C4-2B (cell line): ENCODE data around the gene TTC34.

Experiments
- H3K27ac ChIP-seq: fragments of 450-650 bp; 2 replicates; pipeline ENCODE4 v1.5.1; 2017
- ZFX ChIP-seq: fragments of 450-650 bp; IDR thresholded peaks from 2 replicates; pipeline ENCODE4 v1.6.1; 2017
- TF ChIP-seq, protein P1 (sequence below): fragments of 450-650 bp; conservative IDR thresholded peaks from 2 replicates; pipeline ENCODE4 v1.5.1; 2017; ENCODE audit warnings: mild to moderate bottlenecking

Gene TTC34

DNA sequence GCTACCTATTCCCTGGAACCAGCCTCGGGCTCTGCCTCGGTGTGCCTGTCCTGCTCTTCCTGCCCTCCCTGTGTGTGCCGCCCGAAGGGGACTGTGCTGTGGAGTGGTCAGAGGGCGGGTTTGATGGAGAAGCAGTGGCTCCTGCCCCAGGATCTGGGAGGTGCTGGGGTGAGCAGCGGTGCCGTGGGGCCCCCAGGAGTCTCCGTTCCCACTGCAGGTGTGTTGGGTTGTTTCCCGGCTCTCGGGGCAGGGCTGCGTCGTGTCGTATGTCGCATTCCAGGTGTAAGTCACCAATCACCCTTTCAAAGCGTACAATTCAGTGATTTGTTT lies 32.6 kb upstream of the TTC34 start:
- H3K27ac ChIP-seq = no peak overlapping the region
- TF ChIP-seq ZFX = no peak
- TF ChIP-seq, protein P1, sequence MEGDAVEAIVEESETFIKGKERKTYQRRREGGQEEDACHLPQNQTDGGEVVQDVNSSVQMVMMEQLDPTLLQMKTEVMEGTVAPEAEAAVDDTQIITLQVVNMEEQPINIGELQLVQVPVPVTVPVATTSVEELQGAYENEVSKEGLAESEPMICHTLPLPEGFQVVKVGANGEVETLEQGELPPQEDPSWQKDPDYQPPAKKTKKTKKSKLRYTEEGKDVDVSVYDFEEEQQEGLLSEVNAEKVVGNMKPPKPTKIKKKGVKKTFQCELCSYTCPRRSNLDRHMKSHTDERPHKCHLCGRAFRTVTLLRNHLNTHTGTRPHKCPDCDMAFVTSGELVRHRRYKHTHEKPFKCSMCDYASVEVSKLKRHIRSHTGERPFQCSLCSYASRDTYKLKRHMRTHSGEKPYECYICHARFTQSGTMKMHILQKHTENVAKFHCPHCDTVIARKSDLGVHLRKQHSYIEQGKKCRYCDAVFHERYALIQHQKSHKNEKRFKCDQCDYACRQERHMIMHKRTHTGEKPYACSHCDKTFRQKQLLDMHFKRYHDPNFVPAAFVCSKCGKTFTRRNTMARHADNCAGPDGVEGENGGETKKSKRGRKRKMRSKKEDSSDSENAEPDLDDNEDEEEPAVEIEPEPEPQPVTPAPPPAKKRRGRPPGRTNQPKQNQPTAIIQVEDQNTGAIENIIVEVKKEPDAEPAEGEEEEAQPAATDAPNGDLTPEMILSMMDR = no peak

DNA sequence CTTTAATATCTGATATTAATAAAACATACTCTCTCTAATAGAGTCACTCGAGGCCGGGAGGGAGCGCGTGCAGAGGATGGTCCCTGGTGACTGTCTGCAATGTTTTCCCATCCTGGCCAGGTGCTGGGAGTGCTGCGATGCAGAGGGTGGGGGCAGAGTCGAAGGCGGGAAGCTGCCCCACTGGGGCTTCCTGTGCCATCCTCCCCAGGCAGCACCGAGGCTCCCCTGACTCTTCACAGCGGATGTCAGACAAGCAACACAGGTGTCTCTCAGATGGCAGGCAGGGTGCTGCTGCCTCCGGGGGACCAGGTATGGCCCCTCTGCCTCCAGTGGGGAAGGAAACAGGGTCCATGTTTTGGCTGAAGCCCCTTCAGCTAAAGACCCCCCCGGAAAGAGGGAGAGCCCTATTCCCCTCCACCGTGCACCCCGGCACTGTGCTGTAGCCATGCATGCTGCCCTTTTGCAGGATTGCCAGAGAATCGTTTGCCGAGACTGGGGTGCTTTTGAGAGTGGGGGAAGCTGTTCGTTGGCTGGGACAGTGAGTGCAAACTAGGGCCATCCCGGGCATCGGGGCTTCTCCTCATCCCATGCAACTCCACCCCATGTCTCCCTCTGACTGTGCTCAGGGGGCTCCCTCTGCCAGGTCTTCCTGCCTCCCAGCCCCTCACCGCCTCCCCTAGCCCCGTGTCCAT lies 32.1 kb upstream of the TTC34 start:
- no peak for TF ChIP-seq ZFX
- TF ChIP-seq, protein P1 = no peak
- no peak overlapping the region for H3K27ac ChIP-seq

DNA sequence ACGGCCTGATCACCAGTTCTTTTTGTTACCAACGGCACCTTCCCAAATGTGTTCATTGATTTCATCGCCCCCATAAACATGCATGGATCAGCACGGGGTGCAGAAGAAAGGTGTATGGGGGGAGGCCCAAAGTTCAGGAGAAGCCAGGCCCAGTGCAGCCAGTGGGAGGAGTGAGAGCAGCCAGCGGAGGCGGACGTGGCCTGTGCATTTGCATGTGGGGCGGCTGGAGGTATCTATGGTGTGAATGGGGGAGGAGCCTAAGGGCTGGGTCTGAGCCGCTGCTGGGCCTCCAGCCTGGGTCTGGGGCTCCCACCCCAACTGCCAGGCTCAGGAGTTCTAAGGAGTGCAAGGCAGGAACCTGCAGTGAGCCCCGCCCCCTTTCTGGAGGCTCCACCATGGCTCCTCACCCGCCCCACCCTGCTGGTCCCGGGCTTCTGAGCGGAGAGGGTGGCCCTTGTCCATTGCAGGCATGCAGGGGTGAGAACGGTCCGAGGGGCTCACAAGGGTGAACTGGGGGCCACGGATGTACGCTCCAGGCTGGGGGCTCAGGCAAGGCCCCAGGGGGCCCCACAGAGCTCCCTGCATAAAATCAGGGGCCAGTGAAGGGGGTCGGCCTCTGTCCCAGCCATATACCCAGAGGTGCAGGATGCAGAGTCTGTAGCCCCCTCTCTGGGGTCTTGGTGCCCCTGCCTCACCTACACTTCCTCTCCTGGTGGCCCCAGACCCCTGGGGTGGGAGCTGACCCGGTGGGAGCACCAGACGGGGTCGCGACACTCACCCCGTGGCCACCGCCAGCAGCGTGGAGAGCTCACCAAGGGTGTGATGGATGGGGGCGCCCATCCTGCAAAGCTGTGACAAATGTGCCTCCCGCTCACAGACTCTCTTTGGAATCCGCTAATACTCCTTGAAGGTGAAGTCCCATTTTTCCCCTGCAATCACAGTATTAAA lies 31.3 kb upstream of the TTC34 start:
- H3K27ac ChIP-seq = no peak overlapping the region
- TF ChIP-seq, protein P1 = no peak
- TF ChIP-seq ZFX = no peak

DNA sequence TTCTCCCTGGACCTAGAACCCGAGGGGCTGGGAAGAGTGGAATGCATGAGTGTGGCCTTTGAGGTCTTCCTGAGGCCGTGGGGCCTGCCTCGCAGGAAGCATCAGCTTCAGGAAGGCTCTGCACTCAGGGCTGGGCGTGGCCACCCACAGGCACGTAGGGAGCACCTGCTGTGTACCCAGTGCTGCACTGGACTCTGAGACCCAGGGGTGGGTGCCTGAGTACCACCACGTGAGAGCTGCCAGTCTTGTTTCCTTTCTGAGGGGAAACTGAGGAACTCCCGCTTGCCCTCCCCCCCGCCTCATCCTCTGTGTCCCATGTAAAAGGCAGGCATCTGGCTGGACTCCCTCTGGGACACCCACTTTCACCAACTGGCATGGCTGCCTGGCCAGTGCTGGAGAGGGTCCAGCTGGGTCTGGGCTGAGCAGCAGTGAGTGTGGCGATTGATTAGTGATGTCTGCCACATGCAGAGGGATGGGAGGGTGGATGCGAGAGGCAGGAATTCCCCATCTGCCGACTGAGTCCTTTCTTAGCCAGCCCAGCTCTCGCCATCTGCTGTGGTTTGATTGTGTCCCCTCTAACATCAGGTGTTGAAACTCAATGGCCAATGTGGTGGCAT lies 30.2 kb upstream of the TTC34 start:
- no peak overlapping the region for H3K27ac ChIP-seq
- no peak for TF ChIP-seq ZFX
- TF ChIP-seq, protein P1 = no peak

DNA sequence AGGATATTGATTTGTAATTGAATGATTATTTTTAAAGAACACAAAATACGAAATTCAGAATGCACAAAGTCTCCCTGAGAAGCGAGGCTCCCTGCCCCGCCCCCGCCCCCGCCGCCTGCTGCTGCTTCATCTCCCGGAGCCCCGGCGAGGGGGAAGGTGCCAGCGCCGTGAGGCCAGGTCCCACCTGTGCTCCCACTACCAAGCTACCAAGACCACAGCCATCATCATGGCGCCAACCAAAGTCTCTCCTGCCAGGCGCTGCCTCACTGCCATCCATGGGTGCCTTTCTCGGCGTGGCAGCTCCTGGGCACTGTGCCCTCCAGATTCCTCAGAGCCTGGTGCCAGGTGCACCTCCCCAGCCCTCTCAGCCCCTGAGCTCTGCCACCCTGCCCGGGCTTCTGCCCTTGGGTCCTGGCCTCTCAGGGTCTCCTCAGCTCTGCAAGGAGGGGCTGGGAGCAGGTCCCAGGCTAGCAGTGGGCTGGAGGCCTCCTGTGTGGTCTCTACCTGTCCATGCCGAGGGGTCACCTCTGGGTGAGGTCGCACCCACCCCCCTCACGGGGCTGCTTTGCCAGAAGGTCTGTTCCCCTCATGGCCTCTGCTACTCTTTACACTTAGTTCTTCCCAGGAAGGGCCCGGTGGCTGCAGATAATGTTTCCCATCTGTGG lies 29.4 kb upstream of the TTC34 start:
- no peak overlapping the region for H3K27ac ChIP-seq
- TF ChIP-seq, protein P1 = no peak
- TF ChIP-seq ZFX = no peak

DNA sequence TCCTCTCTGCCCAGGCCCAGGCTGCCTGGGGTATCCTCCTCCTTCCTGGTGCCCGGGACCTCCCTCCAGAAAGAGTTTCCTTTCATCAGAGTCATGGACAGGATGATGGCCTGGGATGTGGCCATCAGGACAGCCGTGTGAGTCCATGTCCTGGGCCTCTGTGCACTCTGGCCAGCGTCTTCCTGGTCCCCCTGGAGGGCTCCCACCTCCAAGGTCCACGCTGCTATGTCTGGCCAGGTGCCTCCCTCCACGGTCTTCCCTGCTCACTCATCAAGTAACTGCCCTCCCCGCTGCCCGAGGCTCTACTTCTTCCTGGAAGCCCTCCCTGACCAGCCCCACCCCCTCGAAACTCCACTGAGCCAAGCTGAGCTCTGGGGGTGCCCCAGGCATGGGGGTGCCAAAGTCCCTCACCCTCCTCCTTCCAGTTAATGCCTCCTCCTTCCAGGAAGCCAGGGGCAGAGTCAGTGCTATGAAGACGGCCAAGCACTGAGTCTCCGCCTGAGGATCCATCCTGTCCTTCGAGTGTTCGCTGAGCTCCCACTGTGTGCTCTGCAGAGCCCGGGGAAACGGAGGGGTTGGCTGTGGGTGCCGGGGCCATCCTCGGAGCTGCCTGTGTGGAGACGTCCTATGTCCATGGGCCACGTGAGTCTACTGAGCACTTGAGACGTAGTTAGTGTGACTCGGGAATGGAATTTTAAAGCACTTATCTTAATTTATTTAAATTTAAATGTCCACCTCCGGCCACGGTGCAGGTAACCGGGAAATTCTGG lies 28.5 kb upstream of the TTC34 start:
- H3K27ac ChIP-seq = no peak overlapping the region
- TF ChIP-seq, protein P1 = no peak
- TF ChIP-seq ZFX = no peak
